Right kidney (tissue), 1 donor: Measurements from ENCODE around the gene TNPO1.
A peak's percentile ranks its signal among the peaks of the same experiment; 100 is the strongest.

Experiments
- DNase-seq: peaks from one replicate; pipeline ENCODE4 v3.0.0-alpha.2; 2016

The TNPO1 gene

GRCh38 chr5:72817076-72817481, 618 bp downstream of the TNPO1 start:
- DNase-seq, result peak; percentile 97

GRCh38 chr5:72817671-72818266, 1.3 kb downstream of the TNPO1 start:
- peak; percentile 57 for DNase-seq

GRCh38 chr5:72818866-72819534, 2.5 kb downstream of the TNPO1 start:
- peak; percentile 52 for DNase-seq

- DNase-seq, result no peak
Observed at GRCh38 chr5:72821776-72822175, 5.3 kb downstream of the TNPO1 start.

- no peak for DNase-seq
Observed at GRCh38 chr5:72822944-72823343, 6.5 kb downstream of the TNPO1 start.

GRCh38 chr5:72829707-72830106, 13.2 kb downstream of the TNPO1 start:
- DNase-seq, result no peak

GRCh38 chr5:72830362-72830761, 13.9 kb downstream of the TNPO1 start:
- no peak for DNase-seq

GRCh38 chr5:72831685-72832084, 15.2 kb downstream of the TNPO1 start:
- DNase-seq, result no peak

- no peak for DNase-seq
Observed at GRCh38 chr5:72834924-72835323, 18.5 kb downstream of the TNPO1 start.

GRCh38 chr5:72835633-72836032, 19.2 kb downstream of the TNPO1 start:
- DNase-seq, result no peak

- DNase-seq, result no peak
Observed at GRCh38 chr5:72836810-72837209, 20.3 kb downstream of the TNPO1 start.

- no peak for DNase-seq
Observed at GRCh38 chr5:72837524-72838096, 21.1 kb downstream of the TNPO1 start.

- no peak for DNase-seq
Observed at GRCh38 chr5:72840041-72840440, 23.6 kb downstream of the TNPO1 start.

GRCh38 chr5:72841756-72842535, 25.5 kb downstream of the TNPO1 start:
- DNase-seq, result no peak

- DNase-seq, result no peak
Observed at GRCh38 chr5:72842816-72843215, 26.4 kb downstream of the TNPO1 start.

GRCh38 chr5:72844218-72844603, 27.8 kb downstream of the TNPO1 start:
- DNase-seq, result no peak

- DNase-seq, result no peak
Observed at GRCh38 chr5:72845889-72846288, 29.4 kb downstream of the TNPO1 start.

GRCh38 chr5:72846483-72846882, 30.0 kb downstream of the TNPO1 start:
- no peak for DNase-seq

GRCh38 chr5:72847439-72847838, 31.0 kb downstream of the TNPO1 start:
- DNase-seq, result no peak

GRCh38 chr5:72847989-72848473, 31.6 kb downstream of the TNPO1 start:
- DNase-seq, result peak; percentile 99

- peak; percentile 66 for DNase-seq
Observed at GRCh38 chr5:72848474-72849428, 32.3 kb downstream of the TNPO1 start.

GRCh38 chr5:72849546-72849945, 33.1 kb downstream of the TNPO1 start:
- DNase-seq, result no peak
